ENCODE results near the gene COL23A1.

COL23A1 gene

GRCh38 chr5:178555005-178555404 lies 35.2 kb downstream of the COL23A1 start:
- no peak for DNase-seq (ENCODE audit: low read depth)

GRCh38 chr5:178554311-178554710 lies 35.9 kb downstream of the COL23A1 start:
- no peak for DNase-seq (ENCODE audit: low read depth)

DNA sequence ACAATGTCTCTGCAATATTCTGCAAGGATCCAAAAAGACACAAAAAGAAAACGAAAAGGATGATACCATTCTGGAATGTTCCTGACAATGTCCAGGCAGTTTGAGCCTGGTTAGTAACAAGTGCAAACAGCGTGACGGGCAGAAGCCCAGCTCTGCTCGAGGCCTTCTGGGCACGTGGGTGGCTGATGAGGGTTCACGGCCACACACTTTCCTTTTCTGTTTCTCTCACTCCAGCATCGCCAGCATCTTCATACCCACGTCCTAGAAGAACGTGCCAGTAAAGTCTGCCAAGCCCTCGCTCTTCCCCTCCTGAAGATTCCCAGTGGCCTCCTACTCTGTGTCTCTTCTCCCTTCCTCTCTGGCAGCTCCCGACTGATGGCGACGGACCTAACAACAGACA lies 36.7 kb downstream of the COL23A1 start:
- no peak for DNase-seq (ENCODE audit: low read depth)

DNA sequence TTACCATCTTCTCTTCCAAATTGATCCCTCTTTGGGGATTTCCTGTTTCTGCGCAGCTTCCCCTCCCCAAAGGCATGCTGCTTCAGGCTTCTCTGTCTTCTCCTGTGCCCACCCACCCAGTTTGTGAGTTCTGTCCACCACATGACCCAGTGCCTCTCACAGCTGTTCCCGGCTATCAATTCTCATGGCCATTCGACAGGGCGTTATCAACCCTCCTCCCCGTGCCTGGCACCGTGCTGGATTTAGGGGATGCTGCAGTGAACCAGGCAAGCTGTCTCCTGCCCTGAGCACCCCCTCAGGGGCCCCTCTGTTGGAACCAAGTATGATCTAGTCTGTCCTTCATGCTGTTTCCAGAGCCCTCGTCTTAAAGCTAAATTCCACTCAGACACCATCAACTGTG lies 38.7 kb downstream of the COL23A1 start:
- DNase-seq (ENCODE audit: low read depth): no peak

- peak; percentile 6 for DNase-seq (ENCODE audit: low read depth)
These were observed 39.1 kb downstream of the COL23A1 start for GRCh38 chr5:178551059-178551458.

DNA sequence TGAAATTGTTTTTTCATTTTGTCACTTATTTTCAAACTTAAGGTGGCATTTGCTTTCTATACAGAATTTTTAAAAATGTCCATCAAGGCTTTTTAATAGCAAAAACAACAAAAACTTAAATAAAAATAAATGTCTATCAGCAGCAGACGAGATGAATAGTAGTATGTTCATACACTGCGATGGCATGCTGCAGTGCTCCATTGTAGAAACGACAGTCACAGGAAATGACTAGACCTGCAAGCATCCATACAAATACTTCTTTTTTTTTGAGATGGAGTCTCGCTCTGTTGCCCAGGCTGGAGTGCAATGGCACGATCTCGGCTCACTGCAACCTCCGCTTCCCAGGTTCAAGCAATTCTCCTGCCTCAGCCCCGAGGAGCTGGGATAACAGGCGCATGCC lies 41.4 kb downstream of the COL23A1 start:
- no peak for DNase-seq (ENCODE audit: low read depth)

GRCh38 chr5:178547753-178548415 lies 42.3 kb downstream of the COL23A1 start:
- DNase-seq (ENCODE audit: low read depth): no peak

GRCh38 chr5:178547052-178547666 lies 43.0 kb downstream of the COL23A1 start:
- DNase-seq (ENCODE audit: low read depth): no peak

DNA sequence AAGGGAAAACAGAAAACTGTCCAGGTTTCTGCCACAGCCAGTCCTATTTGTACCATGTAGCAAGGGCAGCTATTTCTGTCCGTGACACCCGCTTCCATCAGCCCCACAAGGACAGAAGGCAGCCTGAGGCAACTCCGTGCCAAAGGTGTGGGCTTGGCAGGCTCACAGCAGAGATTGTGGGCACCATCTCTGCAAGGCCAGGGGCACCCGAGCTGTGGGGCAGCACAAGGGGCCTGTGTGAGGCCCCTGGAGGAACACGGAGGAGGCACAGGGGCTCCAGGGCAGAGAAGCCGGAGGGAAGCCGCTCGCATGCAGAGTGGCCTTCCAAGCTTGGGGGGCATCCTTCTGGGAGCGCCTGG lies 43.5 kb downstream of the COL23A1 start:
- no peak for DNase-seq (ENCODE audit: low read depth)

DNA sequence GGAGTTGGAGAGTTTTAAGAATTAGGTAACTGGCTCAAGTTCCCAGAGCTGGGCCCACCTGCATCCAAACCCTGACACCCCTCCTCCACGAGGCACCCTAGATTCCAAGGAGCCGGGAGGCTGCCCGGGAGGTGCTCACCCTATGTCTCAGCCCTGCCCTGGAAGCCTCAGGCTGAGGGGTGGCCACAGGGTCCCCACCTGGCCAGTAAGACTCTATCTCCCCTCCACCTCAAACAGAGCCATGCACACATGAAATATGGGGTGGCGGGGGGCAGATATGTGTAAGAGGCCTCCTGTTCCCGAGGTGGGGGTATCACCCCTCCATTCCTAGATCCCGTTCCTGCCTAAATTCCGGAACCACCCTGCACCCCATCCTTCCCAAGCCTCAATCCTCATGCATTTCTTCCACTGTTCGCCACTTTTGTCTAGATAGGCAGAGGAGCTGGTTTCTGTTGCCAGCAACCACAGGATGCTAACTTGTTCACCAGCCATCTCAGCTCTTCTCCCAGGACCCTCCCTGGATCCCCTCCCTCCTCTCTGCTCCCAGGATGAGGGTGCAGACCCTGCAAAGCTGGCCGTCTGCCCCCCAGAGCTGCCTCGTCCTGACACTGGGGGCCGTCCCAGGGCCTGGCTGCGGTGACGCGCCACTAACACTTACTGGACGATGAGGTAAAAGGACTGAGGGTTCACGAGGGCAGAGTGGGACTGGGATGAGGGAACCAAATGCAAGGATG lies 44.1 kb downstream of the COL23A1 start:
- no peak for DNase-seq (ENCODE audit: low read depth)

DNA sequence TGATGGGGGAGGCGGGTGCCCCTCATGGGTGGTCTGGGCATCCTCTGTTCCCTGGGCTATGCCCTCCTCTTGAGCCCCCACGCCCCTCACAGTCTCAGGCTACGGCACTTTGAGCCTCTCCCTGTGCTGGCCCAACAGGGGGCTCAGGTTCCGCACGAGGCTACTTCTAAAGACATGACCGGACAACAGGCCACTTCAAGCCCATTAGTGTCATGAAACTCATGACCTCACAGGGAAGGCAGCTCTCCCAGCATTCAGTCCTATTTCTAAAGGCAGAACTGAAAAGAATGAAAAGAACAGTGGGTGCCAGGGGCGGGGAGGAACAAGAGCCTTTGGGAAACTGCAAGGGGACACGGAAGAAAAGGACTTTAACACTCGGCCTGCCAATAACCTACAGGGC lies 45.0 kb downstream of the COL23A1 start:
- DNase-seq (ENCODE audit: low read depth): no peak

- no peak for DNase-seq (ENCODE audit: low read depth)
These were observed 45.9 kb downstream of the COL23A1 start for GRCh38 chr5:178544166-178544834.

DNA sequence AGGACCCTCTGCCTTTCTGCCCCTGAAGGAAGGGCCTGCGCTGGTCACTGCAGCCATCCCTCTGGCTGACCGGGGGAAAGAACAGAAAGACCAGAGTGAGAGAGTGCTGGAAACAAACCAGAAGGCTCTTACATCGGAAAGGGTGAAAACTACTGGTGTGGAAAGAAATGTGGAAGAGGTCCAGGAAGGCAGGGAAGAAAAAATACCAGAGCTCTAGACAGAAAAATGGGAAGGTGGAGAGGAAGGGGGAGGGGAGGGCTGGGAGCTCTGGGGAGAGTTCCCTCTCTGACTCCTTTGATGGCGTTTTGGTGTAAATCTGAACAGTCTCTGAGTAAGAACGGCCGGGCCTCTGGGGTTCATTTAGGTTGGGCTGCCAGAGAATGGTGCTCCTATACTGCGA lies 47.7 kb downstream of the COL23A1 start:
- DNase-seq (ENCODE audit: low read depth): no peak

GRCh38 chr5:178540526-178540925 lies 49.7 kb downstream of the COL23A1 start:
- no peak for DNase-seq (ENCODE audit: low read depth)

GRCh38 chr5:178538741-178539229 lies 51.4 kb downstream of the COL23A1 start:
- DNase-seq (ENCODE audit: low read depth): no peak

DNA sequence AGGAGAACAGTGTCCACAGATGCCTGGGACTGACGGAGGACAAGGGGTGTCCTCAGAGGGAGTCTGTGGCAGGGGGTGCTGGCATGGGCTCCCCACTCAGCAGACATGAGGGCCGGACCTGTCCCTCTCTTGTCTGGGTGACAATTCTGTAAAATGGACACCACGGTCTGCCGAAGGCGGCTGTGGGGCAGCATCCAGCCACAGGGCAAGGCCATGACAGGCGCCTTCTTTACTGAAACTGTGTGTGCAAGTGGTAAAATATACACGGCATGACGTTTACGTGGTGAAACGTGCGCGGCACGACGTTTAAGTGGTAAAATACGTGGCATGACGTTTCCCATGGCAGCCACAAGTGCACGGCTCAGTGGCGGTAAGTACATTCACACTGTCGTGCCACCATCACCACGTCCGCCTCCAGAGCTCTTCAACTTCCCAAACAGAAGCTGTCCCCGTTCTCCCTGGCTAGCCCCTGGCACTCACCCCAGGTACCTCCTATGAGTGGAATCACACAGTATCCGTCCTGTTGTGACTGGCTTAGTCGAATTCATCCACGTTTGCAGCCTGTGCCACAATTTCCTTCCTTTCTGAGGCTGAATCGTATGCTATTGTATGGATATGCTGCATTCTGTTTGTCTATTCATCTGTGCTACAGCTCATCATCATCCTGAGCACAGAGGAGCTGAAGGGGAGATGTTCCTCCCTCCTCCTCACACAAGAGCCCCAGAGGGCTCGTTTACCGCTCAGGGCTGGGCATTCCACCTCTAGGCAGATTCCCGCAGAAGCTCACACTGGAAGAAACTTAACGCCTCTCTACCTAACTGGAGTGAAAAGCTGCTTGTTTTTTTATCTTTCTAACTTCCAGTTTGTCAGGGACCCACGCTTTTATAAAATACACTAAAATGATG lies 52.5 kb downstream of the COL23A1 start:
- DNase-seq (ENCODE audit: low read depth): no peak

- no peak for DNase-seq (ENCODE audit: low read depth)
These were observed 53.4 kb downstream of the COL23A1 start for GRCh38 chr5:178536541-178537466.

- DNase-seq (ENCODE audit: low read depth): no peak
These were observed 54.7 kb downstream of the COL23A1 start for GRCh38 chr5:178535299-178536175.

GRCh38 chr5:178533136-178533535 lies 57.1 kb downstream of the COL23A1 start:
- DNase-seq (ENCODE audit: low read depth): no peak

DNA sequence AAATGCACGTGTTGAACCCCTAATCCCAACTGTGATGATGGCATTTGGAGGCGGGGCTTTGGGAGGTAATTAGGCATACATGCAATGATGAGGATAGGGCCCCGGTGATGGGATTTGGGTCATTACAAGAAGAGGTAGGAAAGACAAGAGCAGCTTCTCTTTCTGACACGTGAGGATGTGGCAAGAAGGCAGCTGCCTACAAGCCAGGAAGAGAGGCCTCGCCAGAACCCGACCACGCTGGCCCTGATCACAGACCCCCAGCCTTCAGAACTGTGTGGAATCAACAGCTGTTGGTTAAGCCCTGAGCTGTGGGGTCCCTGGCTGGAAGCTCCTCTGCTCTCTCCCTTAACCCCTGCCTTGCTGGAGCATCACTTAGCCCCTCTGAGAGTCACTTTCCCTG lies 57.5 kb downstream of the COL23A1 start:
- DNase-seq (ENCODE audit: low read depth): no peak

Data from fibroblast of the conjunctiva (primary cell).